A172 (cell line): ENCODE measurements around the gene PDP2. TPM values are rescaled to one million over a fixed set of nuclear protein-coding genes. Genes with fewer than 3 reads are reported as not detected.
A peak's percentile ranks its signal among the peaks of the same experiment; 100 is the strongest.

Experiments used
- DNase-seq: peaks from one replicate; pipeline ENCODE4 v3.0.0-alpha.2; 2015; ENCODE audit warnings: low spot score
- total RNA-seq: library from RNA; depleted of rRNA; stranded (reverse); fragments of >200 nt; shearing (Covaris generic); gene quantifications from 2 replicates; pipeline ENCODE4 v1.2.3, GENCODE V29; 2014; rRNA removed

The PDP2 gene, protein sequence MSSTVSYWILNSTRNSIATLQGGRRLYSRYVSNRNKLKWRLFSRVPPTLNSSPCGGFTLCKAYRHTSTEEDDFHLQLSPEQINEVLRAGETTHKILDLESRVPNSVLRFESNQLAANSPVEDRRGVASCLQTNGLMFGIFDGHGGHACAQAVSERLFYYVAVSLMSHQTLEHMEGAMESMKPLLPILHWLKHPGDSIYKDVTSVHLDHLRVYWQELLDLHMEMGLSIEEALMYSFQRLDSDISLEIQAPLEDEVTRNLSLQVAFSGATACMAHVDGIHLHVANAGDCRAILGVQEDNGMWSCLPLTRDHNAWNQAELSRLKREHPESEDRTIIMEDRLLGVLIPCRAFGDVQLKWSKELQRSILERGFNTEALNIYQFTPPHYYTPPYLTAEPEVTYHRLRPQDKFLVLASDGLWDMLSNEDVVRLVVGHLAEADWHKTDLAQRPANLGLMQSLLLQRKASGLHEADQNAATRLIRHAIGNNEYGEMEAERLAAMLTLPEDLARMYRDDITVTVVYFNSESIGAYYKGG
- total RNA-seq: 11.8 and 16.7 TPM in 2 replicates

GRCh38 chr16:66880288-66881013 lies at the start of gene PDP2:
Gene PDP2, plus strand, starts transcription at chr16:66880515. Its CDS starts 3,770 bp downstream, at chr16:66884285.
- peak; percentile 92 for DNase-seq

- DNase-seq: no peak
Observed at GRCh38 chr16:66832190-66832589, 48.1 kb upstream of the PDP2 start.

- DNase-seq: no peak
Observed at GRCh38 chr16:66832661-66833305, 47.5 kb upstream of the PDP2 start.

- DNase-seq: no peak
Observed at GRCh38 chr16:66834746-66835145, 45.6 kb upstream of the PDP2 start.

DNA sequence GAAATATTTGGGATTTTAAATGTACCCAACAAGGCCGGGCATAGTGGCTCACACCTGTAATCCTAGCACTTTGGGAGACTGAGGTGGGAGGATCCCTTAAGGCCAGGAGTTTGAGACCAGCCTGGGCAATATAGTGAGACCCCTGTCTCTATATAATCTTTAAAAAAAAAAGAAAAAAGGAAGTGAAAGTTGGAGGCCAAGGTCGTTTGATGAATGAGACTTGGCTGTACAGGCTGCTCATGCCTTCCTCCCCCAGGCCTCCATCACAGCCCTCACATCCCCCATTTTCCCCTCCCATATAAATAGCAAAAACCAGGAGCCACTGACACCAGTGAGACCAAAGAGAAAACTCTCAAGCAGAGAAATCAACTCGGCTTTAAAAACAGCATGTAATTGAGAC lies 39.4 kb upstream of the PDP2 start:
- no peak for DNase-seq

DNA sequence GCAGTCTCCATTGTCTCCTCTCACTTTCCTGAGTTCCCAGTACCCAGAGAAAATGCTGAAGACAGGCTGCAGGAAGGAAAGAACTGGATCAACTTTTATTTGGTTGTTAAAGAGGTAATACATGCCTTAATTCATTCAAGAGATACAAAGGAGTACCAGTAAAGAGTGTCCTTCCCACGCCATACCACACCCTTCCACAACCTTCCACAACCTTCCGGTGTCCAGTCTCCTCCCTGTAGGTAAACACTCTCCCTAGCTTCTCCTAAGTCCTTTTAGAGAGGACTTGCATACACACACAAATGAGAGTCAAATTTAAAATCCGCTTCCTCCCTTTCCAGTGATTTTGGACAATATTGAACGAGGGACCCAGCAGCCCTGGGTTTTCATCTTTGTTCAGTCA lies 38.9 kb upstream of the PDP2 start:
- no peak for DNase-seq

DNA sequence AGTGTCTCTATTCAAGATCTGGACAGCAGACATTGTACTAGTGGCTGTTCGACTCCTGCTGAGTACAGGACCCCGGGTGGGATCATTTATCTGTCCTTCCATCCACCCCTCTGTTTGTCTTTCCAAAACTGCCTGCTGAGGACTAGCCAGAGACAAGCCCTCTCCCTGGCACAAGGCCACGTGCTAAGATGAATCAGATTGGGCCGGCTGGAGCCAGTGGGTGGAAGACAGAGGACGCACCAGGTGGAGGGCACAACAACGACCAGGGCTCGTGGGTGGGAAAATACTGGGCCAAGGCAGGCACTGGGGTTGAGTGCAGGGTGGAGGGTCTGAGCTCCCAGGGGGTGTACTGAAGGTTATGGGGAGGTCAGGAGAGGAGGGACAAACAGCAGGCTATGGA lies 37.5 kb upstream of the PDP2 start:
- no peak for DNase-seq

- DNase-seq: no peak
Observed at GRCh38 chr16:66843191-66843590, 37.1 kb upstream of the PDP2 start.

DNA sequence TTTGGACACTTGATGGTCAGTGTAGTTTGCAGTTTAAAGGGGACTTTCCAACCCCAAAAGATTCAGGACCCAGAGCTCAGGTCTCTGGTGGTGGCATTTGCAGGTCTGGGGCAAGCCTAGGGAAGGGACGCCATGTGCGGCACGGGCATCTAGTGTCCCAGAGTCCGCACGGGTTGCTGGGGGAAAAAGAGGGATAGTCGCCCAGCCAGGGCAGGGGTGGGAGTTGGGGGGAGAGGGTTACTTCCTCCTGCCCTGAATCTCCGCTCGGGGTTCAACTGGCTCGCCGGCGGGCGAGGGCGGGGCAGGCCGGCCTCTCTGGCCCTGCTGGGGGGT lies 36.3 kb upstream of the PDP2 start:
- DNase-seq: no peak

- no peak for DNase-seq
Observed at GRCh38 chr16:66844342-66845079, 35.8 kb upstream of the PDP2 start, which contains the start of gene CA7. Gene CA7, plus strand, starts transcription at chr16:66844414. Its CDS starts 74 bp downstream, at chr16:66844488.

- DNase-seq: no peak
Observed at GRCh38 chr16:66845080-66845410, 35.3 kb upstream of the PDP2 start.

- peak; percentile 44 for DNase-seq
Observed at GRCh38 chr16:66845791-66846221, 34.5 kb upstream of the PDP2 start.

GRCh38 chr16:66846266-66846665 lies 34.0 kb upstream of the PDP2 start:
- DNase-seq: no peak

- no peak for DNase-seq
Observed at GRCh38 chr16:66846831-66847230, 33.5 kb upstream of the PDP2 start.

DNA sequence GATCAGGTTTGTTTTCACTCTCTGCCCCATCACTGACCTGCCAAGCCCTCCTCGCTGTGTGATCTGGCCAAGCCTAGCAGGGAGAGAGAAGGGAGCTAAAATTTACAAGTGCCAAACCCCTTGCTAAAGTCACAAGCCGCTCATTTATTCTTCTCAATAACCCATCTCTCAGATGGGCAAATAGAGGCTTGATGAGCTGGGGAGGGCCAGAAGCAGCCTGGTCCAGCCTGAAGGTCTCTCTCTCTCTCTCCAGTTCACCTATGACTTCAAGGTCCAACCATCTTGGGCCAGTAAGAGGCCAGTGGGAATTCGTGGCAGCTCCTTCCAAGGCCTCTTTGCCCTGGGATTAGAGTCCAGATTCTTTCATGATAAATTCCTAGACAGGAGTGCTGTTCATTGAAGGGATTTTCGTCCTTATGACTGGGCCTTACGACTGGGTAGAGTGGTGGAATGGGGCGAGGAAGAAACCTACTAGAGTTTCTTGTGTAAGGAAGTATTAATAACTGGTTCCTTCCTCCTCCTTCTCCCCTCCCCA lies 32.7 kb upstream of the PDP2 start:
- no peak for DNase-seq

DNA sequence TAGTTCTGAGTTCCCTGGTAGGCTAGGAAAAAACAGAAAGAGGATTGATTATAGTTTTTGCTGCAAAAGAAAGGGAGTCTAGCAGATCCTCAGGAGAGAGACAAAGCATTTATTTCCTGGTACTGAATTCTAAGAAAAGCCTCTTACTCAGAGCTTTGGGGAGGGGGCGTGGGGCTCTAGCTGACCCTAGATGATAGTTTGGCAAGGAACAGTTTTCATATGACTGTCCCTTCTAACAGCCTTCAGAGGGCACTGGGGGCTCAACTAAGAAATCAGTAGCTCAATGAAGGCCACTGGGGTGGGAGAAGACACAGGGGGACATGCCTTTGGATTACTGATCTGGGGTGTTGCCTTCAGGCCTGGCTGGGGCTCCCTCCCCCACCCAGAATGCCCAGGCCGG lies 32.1 kb upstream of the PDP2 start:
- DNase-seq: no peak

GRCh38 chr16:66849021-66849420 lies 31.3 kb upstream of the PDP2 start:
- DNase-seq: no peak

GRCh38 chr16:66849549-66849948 lies 30.8 kb upstream of the PDP2 start:
- DNase-seq: no peak

DNA sequence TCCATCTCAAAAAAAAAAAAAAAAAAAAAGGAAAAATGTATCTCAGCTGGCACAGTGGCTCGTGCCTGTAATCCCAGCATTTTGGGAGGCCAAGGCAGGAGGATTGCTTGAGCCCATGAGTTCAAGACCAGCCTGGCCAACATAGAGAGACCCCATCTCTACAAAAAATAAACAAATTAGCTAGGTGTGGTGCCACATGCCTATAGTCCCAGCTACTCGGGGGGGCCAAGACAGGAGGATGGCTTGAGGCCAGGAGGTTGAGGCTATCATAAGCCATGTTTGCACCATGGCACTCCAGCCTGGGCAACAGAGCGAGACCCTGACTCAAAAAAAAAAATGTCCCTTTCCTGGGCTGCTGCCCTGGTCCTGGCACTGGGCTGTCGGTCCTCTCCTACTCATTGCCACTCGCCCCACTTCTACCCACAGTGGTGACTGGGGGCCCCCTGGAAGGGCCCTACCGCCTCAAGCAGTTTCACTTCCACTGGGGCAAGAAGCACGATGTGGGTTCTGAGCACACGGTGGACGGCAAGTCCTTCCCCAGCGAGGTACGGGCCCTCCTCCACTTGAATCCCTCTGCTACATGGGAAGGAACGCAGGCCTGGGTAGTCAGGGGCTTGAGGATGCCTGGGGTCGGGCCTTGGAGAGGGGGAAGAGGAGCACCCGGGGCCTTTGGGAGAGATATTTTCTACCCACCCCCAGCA lies 30.1 kb upstream of the PDP2 start:
- no peak for DNase-seq

GRCh38 chr16:66851166-66851964 lies 28.9 kb upstream of the PDP2 start:
- DNase-seq: no peak
